Measurements from ENCODE around the gene UNC5C.

The UNC5C gene

GRCh38 chr4:95494186-95494585, 54.6 kb downstream of the UNC5C start:
- H3K4me3 ChIP-seq (ENCODE audit: severe bottlenecking) = no peak overlapping the region
- ATAC-seq (ENCODE audit: low read depth) (no peak), DNase-seq (ENCODE audit: low spot score) (no peak)
- TF ChIP-seq, protein P1, sequence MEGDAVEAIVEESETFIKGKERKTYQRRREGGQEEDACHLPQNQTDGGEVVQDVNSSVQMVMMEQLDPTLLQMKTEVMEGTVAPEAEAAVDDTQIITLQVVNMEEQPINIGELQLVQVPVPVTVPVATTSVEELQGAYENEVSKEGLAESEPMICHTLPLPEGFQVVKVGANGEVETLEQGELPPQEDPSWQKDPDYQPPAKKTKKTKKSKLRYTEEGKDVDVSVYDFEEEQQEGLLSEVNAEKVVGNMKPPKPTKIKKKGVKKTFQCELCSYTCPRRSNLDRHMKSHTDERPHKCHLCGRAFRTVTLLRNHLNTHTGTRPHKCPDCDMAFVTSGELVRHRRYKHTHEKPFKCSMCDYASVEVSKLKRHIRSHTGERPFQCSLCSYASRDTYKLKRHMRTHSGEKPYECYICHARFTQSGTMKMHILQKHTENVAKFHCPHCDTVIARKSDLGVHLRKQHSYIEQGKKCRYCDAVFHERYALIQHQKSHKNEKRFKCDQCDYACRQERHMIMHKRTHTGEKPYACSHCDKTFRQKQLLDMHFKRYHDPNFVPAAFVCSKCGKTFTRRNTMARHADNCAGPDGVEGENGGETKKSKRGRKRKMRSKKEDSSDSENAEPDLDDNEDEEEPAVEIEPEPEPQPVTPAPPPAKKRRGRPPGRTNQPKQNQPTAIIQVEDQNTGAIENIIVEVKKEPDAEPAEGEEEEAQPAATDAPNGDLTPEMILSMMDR (IDR thresholded peaks at IDR 0.05; ENCODE audit: poor library complexity, severe bottlenecking) = no peak
- no peaks in the 10 kb centered on the region for H3K4me1 ChIP-seq (ENCODE audit: insufficient read depth, poor library complexity, severe bottlenecking)
- H3K36me3 ChIP-seq (ENCODE audit: low read depth) = no peaks in the 10 kb centered on the region
- no peaks in the 10 kb centered on the region for H3K9me3 ChIP-seq (ENCODE audit: severe bottlenecking)
- no peaks in the 10 kb centered on the region for H3K27me3 ChIP-seq (ENCODE audit: insufficient read depth, poor library complexity, severe bottlenecking)
- H3K27ac ChIP-seq (ENCODE audit: poor library complexity, severe bottlenecking) = no peak overlapping the region

DNA sequence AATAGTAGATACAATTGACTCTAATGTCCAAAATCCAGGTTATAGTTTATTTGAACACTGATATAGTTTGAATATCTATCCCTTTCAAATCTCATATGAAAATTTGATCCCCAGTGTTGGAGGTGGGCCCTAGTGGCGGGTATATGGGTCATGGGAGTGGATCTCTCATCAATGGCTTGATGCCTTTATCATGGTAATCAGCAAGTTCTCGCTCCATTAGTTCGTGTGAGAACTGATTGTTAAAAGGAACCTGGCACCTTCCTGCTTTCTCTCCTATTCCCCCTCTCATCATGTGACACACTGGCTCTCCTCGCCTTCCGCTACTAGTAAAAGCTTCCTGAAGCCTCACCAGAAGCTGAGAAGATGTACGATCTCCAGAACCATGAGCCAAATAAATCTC, 70.1 kb downstream of the UNC5C start:
- H3K27me3 ChIP-seq (ENCODE audit: insufficient read depth, poor library complexity, severe bottlenecking) = no peaks in the 10 kb centered on the region
- no peaks in the 10 kb centered on the region for H3K9me3 ChIP-seq (ENCODE audit: severe bottlenecking)
- H3K4me1 ChIP-seq (ENCODE audit: insufficient read depth, poor library complexity, severe bottlenecking) = no peaks in the 10 kb centered on the region
- no peak for DNase-seq (ENCODE audit: low spot score)
- TF ChIP-seq, protein P1 (IDR thresholded peaks at IDR 0.05; ENCODE audit: poor library complexity, severe bottlenecking) = no peak
- H3K36me3 ChIP-seq (ENCODE audit: low read depth) = no peaks in the 10 kb centered on the region
- H3K4me3 ChIP-seq (ENCODE audit: severe bottlenecking) = no peak overlapping the region
- no peak for ATAC-seq (ENCODE audit: low read depth)
- no peak overlapping the region for H3K27ac ChIP-seq (ENCODE audit: poor library complexity, severe bottlenecking)

- Histone ChIP-seq H3K4me3 (ENCODE audit: severe bottlenecking) (no peak overlapping the region), H3K9me3 (ENCODE audit: severe bottlenecking) (no peaks in the 10 kb centered on the region), H3K4me1 (ENCODE audit: insufficient read depth, poor library complexity, severe bottlenecking) (no peaks in the 10 kb centered on the region), H3K27ac (ENCODE audit: poor library complexity, severe bottlenecking) (no peak overlapping the region), H3K27me3 (ENCODE audit: insufficient read depth, poor library complexity, severe bottlenecking) (no peaks in the 10 kb centered on the region), H3K36me3 (ENCODE audit: low read depth) (no peaks in the 10 kb centered on the region)
- TF ChIP-seq, protein P1 (IDR thresholded peaks at IDR 0.05; ENCODE audit: poor library complexity, severe bottlenecking) = no peak
- DNase-seq (ENCODE audit: low spot score) (no peak), ATAC-seq (ENCODE audit: low read depth) (no peak)
These were observed 72.7 kb downstream of the UNC5C start for GRCh38 chr4:95476121-95476520.

DNA sequence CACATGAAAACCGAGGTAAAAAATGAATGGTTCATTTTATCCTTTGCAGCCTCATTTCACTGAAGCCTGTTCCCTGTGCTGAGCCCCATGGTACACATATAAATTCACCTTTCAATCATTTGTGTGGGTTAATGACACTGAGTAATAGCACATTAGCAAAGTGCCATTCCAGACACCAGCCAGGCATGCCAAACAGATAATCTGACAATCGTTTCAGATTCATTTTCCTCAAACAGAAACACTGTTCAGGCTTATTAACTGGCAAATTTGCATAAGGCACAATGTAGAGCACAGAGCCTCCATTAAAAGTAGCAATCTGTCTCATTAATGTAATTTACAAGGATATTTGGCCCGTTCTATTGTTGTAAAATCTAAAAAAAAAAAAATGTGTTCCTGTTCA, 76.2 kb downstream of the UNC5C start:
- Histone ChIP-seq H3K9me3 (ENCODE audit: severe bottlenecking) (no peaks in the 10 kb centered on the region), H3K36me3 (ENCODE audit: low read depth) (no peaks in the 10 kb centered on the region), H3K4me1 (ENCODE audit: insufficient read depth, poor library complexity, severe bottlenecking) (no peaks in the 10 kb centered on the region), H3K27me3 (ENCODE audit: insufficient read depth, poor library complexity, severe bottlenecking) (no peaks in the 10 kb centered on the region), H3K4me3 (ENCODE audit: severe bottlenecking) (no peak overlapping the region), H3K27ac (ENCODE audit: poor library complexity, severe bottlenecking) (no peak overlapping the region)
- ATAC-seq (ENCODE audit: low read depth) = no peak
- no peak for DNase-seq (ENCODE audit: low spot score)
- TF ChIP-seq, protein P1 (IDR thresholded peaks at IDR 0.05; ENCODE audit: poor library complexity, severe bottlenecking) = no peak

- no peaks in the 10 kb centered on the region for H3K27me3 ChIP-seq (ENCODE audit: insufficient read depth, poor library complexity, severe bottlenecking)
- ATAC-seq (ENCODE audit: low read depth) = no peak
These were observed 78.2 kb downstream of the UNC5C start for GRCh38 chr4:95470622-95471021.

More at GRCh38 chr4:95470622-95471021, 78.2 kb downstream of the UNC5C start:
- Histone ChIP-seq H3K36me3 (ENCODE audit: low read depth) (no peaks in the 10 kb centered on the region), H3K9me3 (ENCODE audit: severe bottlenecking) (no peaks in the 10 kb centered on the region), H3K4me3 (ENCODE audit: severe bottlenecking) (no peak overlapping the region), H3K27ac (ENCODE audit: poor library complexity, severe bottlenecking) (no peak overlapping the region), H3K4me1 (ENCODE audit: insufficient read depth, poor library complexity, severe bottlenecking) (no peaks in the 10 kb centered on the region)
- TF ChIP-seq, protein P1 (IDR thresholded peaks at IDR 0.05; ENCODE audit: poor library complexity, severe bottlenecking) = no peak
- no peak for DNase-seq (ENCODE audit: low spot score)
